Progenitor cell of endocrine pancreas (in vitro differentiated cells): ENCODE measurements around the gene TRIM28. TPM values are rescaled to one million over a fixed set of nuclear protein-coding genes. Genes with fewer than 3 reads are reported as not detected.

Source experiments
- DNase-seq: peaks from one replicate; pipeline ENCODE4 v3.0.0; 2021; ENCODE audit warnings: low spot score; ENCODE audit not compliant: unreplicated experiment
- H3K27ac Mint-ChIP-seq: 2 replicates; pipeline ENCODE4 v1.8.0; 2021; ENCODE audit warnings: mild to moderate bottlenecking, moderate library complexity, mixed read lengths
- H3K27me3 Mint-ChIP-seq: 2 replicates; pipeline ENCODE4 v1.8.0; 2021; ENCODE audit warnings: mixed read lengths
- H3K36me3 Mint-ChIP-seq: 2 replicates; pipeline ENCODE4 v1.8.0; 2022; ENCODE audit warnings: mixed read lengths; ENCODE audit not compliant: insufficient read depth
- H3K4me1 Mint-ChIP-seq: 2 replicates; pipeline ENCODE4 v1.8.0; 2021; ENCODE audit warnings: low read depth, mixed read lengths
- H3K4me3 Mint-ChIP-seq: 2 replicates; pipeline ENCODE4 v1.8.0; 2021; ENCODE audit warnings: low read depth, mild to moderate bottlenecking, moderate library complexity, mixed read lengths
- H3K9me3 Mint-ChIP-seq: 2 replicates; pipeline ENCODE4 v1.8.0; 2021; ENCODE audit warnings: low read depth, mixed read lengths
- CTCF ChIP-seq: fragments of 200-600 bp; sonication (generic); IDR thresholded peaks from one replicate; pipeline ENCODE4 v1.5.0; 2021; ENCODE audit warnings: antibody characterized with exemption, mild to moderate bottlenecking; ENCODE audit not compliant: unreplicated experiment
- total RNA-seq: library from RNA; stranded (reverse); gene quantifications from 2 replicates; pipeline ENCODE4 v1.2.1, GENCODE V29; 2021

The TRIM28 gene
- total RNA-seq, 1 donor from 2014 or later = 699 TPM

GRCh38 chr19:58568453-58569130, 24.7 kb downstream of the TRIM28 start:
- DNase-seq = no peak
- Mint-ChIP-seq H3K4me3 (no peak overlapping the region), H3K27ac (no peak overlapping the region), H3K36me3 (peaks cover 4% of the 10 kb centered on the region), H3K27me3 (no peaks in the 10 kb centered on the region), H3K4me1 (peaks cover 9% of the 10 kb centered on the region), H3K9me3 (no peaks in the 10 kb centered on the region)
- TF ChIP-seq CTCF = no peak

DNA sequence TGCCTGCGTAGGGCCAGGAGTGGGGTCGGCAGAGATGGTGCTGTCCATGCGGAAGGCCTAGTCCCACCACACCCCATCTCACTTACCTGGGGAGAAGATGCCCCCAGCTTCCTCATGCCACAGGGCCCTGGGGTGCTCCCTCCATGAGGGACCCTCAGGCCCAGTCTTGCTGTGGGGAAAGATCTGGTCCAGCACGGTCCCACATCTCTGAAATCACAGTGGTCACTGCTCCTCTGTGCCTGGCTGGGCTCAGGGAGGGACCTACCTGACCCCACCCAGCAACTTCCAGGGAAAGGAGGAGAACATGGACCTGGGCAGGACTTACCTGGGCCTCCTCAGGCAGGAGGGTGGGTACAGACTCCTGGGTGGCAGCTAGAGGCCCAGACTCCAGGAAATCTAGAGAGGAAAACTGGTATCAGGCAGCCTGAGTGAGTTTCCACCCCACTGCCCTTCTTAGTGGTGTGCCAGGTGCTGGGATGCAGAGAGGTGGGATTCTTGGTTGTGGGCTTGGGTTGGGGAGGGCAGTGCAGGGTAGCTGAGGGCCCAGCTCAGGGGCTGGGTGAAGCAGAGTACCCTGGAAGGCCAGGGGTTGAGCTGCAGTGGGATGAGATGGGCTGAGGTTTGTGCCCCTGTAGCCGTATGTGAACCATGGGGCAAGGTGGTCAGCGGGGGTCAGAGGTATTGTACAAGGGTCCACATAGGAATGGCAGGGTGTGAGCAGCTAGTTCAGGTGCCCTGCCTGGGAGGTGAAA, 25.5 kb downstream of the TRIM28 start:
- peaks cover 14% of the 10 kb centered on the region for H3K4me1 Mint-ChIP-seq
- no peaks in the 10 kb centered on the region for H3K9me3 Mint-ChIP-seq
- H3K36me3 Mint-ChIP-seq = peaks cover 4% of the 10 kb centered on the region
- TF ChIP-seq CTCF = no peak
- H3K4me3 Mint-ChIP-seq = no peak overlapping the region
- H3K27me3 Mint-ChIP-seq = no peaks in the 10 kb centered on the region
- no peak for DNase-seq
- H3K27ac Mint-ChIP-seq = peak overlapping the region; percentile 77

DNA sequence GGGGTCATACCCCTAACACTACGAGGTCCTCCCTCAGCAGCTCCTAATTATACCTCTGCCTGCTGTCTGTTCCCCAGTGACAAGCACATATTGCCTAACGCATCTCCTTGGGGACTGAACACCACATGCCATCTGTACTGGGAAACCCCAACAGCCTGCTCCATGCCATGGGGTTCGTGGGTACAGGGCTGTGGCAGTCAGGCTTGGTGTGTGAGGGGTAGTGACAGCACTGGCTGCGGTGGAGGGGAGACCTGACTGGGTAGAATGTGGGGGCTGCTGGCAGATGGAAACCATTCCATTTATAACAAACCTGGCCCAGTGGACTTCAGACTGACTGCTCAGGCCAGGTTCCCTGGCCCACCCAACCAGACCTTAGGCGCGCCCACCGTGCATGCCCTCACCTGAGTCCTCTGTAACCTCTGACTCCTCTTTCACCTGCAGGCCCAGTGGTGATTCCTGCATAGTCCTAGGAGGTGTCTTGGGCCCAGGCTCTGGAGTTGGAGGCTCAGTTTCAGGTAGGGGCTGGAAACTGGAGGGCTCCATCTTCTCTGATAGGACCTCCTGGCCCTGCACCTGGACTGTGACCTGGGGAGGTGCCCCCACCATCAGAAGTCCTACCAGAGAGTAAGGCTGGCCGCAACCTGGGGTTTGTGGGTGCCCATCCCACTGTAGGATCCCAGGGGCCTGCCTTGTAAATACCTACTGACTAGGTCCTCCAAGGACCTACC, 26.2 kb downstream of the TRIM28 start:
- no peak for TF ChIP-seq CTCF
- no peaks in the 10 kb centered on the region for H3K9me3 Mint-ChIP-seq
- H3K36me3 Mint-ChIP-seq = peaks cover 4% of the 10 kb centered on the region
- no peak overlapping the region for H3K27ac Mint-ChIP-seq
- H3K27me3 Mint-ChIP-seq = no peaks in the 10 kb centered on the region
- peaks cover 14% of the 10 kb centered on the region for H3K4me1 Mint-ChIP-seq
- no peak for DNase-seq
- H3K4me3 Mint-ChIP-seq = no peak overlapping the region

DNA sequence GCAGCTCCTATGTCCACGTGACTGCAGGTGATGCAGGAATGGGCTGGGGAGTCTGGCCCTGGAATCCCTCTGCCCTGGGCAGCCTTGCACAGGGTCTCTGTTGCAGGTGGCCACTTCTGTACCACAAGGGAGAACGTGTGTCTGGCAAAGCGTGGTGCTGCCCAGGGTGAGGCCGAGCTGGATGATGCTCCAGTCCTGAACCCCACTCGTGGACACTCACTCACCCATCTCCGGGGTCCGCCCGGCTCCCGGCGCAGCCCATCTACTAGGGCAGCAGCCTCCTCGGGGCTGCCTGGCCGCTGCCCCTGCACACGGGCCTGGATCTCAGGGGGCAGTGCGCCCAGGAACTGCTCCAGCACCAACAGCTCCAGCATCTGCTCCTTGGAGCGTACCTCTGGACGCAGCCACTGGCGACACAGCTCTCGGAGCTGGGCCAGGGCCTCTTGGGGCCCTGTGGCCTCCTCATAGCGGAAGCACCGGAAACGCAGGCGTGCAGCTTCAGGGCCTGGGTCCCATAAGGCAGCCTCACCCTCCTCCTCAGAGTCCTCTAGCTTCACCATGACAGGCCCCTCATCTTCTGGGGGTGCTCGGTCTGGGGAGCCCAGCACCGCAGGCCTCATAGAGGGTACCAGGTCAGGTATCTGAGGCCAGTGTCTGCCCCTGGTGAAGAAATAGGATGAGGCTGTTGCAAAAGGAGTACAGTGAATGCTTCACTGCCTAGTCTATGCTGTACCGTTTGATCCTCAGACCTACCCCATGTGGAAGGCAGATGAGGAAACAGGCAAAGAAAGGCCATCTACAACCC, 27.1 kb downstream of the TRIM28 start:
- no peak overlapping the region for H3K4me3 Mint-ChIP-seq
- peaks cover 4% of the 10 kb centered on the region for H3K36me3 Mint-ChIP-seq
- TF ChIP-seq CTCF = no peak
- H3K4me1 Mint-ChIP-seq = peaks cover 16% of the 10 kb centered on the region
- no peaks in the 10 kb centered on the region for H3K9me3 Mint-ChIP-seq
- H3K27ac Mint-ChIP-seq = no peak overlapping the region
- H3K27me3 Mint-ChIP-seq = no peaks in the 10 kb centered on the region
- no peak for DNase-seq

GRCh38 chr19:58571575-58571947, 27.7 kb downstream of the TRIM28 start:
- Mint-ChIP-seq H3K27ac (no peak overlapping the region), H3K27me3 (no peaks in the 10 kb centered on the region), H3K9me3 (no peaks in the 10 kb centered on the region), H3K4me1 (peaks cover 16% of the 10 kb centered on the region), H3K4me3 (peak overlapping the region; percentile 98), H3K36me3 (peaks cover 4% of the 10 kb centered on the region)
- TF ChIP-seq CTCF = no peak
- no peak for DNase-seq
